ENCODE results near the gene FAM168B.

Gene FAM168B

GRCh38 chr2:131034122-131035051, 58.9 kb downstream of the FAM168B start:
- Histone ChIP-seq H4K8ac (ENCODE audit: low read depth, low read length) (peak overlapping the region; percentile 57), H4K91ac (ENCODE audit: low read depth, low read length) (peak overlapping the region; percentile 67), H2AK5ac (ENCODE audit: low read length) (no peak overlapping the region), H2BK5ac (ENCODE audit: low read depth, low read length, poor library complexity) (no peak overlapping the region), H3K9me3 (ENCODE audit: insufficient read depth, low read depth, low read length) (no peaks in the 10 kb centered on the region), H2BK120ac (ENCODE audit: insufficient read depth, low read length, poor library complexity) (peak overlapping the region; percentile 27), H3K4me3 (ENCODE audit: low read depth, low read length) (peak overlapping the region; percentile 55), H3K4me2 (ENCODE audit: low read length) (peak overlapping the region; percentile 76), H3K79me2 (ENCODE audit: control insufficient read depth, insufficient read depth, low read length, poor library complexity) (no peaks in the 10 kb centered on the region), H3K79me1 (ENCODE audit: low read length) (peaks cover 2% of the 10 kb centered on the region), H3K18ac (ENCODE audit: low read length) (peak overlapping the region; percentile 18), H4K12ac (ENCODE audit: low read depth, low read length) (no peak overlapping the region), H3K14ac (ENCODE audit: low read length) (peak overlapping the region; percentile 21), H3K27ac (ENCODE audit: low read depth, low read length) (no peak overlapping the region), H3K36me3 (ENCODE audit: control insufficient read depth in 1 of 2, insufficient read depth in 2 of 2, low read length in 2 of 2) (no peaks in the 10 kb centered on the region), H3K23ac (ENCODE audit: low read length) (no peak overlapping the region), H2BK12ac (ENCODE audit: low read length) (no peak overlapping the region), H3K4ac (ENCODE audit: low read depth, low read length) (no peak overlapping the region), H3K27me3 (ENCODE audit: insufficient read depth, low read length) (no peaks in the 10 kb centered on the region), H3K4me1 (ENCODE audit: control insufficient read depth in 1 of 2, insufficient read depth in 2 of 2, low read length in 2 of 2) (peaks cover 13 to 26% of the 10 kb centered on the region in 2 experiments), H3K9ac (ENCODE audit: low read length) (no peak overlapping the region), H2AFZ (ENCODE audit: insufficient read depth, low read length, poor library complexity) (peak overlapping the region; percentile 54)
- WGBS (ENCODE audit: extremely low coverage, insufficient coverage, insufficient read length) = no CpG with 5 or more reads among the region's 61 CpGs
- DNase-seq = peak; percentile 45 to 64

- Histone ChIP-seq H3K4me1 (ENCODE audit: control insufficient read depth in 1 of 2, insufficient read depth in 2 of 2, low read length in 2 of 2) (peaks cover 13 to 26% of the 10 kb centered on the region in 2 experiments), H3K23ac (ENCODE audit: low read length) (no peak overlapping the region), H2BK12ac (ENCODE audit: low read length) (no peak overlapping the region), H3K4me2 (ENCODE audit: low read length) (no peak overlapping the region), H3K27me3 (ENCODE audit: insufficient read depth, low read length) (no peaks in the 10 kb centered on the region), H4K91ac (ENCODE audit: low read depth, low read length) (no peak overlapping the region), H3K79me1 (ENCODE audit: low read length) (peaks cover 2% of the 10 kb centered on the region), H3K14ac (ENCODE audit: low read length) (no peak overlapping the region), H2AFZ (ENCODE audit: insufficient read depth, low read length, poor library complexity) (no peak overlapping the region), H3K18ac (ENCODE audit: low read length) (no peak overlapping the region), H3K4ac (ENCODE audit: low read depth, low read length) (no peak overlapping the region), H4K12ac (ENCODE audit: low read depth, low read length) (no peak overlapping the region), H2BK5ac (ENCODE audit: low read depth, low read length, poor library complexity) (no peak overlapping the region), H2AK5ac (ENCODE audit: low read length) (no peak overlapping the region), H4K8ac (ENCODE audit: low read depth, low read length) (no peak overlapping the region), H3K27ac (ENCODE audit: low read depth, low read length) (no peak overlapping the region), H3K4me3 (ENCODE audit: low read depth, low read length) (no peak overlapping the region), H3K36me3 (ENCODE audit: control insufficient read depth in 1 of 2, insufficient read depth in 2 of 2, low read length in 2 of 2) (no peaks in the 10 kb centered on the region), H3K9me3 (ENCODE audit: insufficient read depth, low read depth, low read length) (no peaks in the 10 kb centered on the region), H3K9ac (ENCODE audit: low read length) (no peak overlapping the region), H3K79me2 (ENCODE audit: control insufficient read depth, insufficient read depth, low read length, poor library complexity) (no peaks in the 10 kb centered on the region), H2BK120ac (ENCODE audit: insufficient read depth, low read length, poor library complexity) (no peak overlapping the region)
- DNase-seq = no peak
- WGBS (ENCODE audit: extremely low coverage, insufficient coverage, insufficient read length) = no CpG with 5 or more reads among the region's 1 CpG
These were observed 59.5 kb downstream of the FAM168B start for GRCh38 chr2:131033786-131034121.

DNA sequence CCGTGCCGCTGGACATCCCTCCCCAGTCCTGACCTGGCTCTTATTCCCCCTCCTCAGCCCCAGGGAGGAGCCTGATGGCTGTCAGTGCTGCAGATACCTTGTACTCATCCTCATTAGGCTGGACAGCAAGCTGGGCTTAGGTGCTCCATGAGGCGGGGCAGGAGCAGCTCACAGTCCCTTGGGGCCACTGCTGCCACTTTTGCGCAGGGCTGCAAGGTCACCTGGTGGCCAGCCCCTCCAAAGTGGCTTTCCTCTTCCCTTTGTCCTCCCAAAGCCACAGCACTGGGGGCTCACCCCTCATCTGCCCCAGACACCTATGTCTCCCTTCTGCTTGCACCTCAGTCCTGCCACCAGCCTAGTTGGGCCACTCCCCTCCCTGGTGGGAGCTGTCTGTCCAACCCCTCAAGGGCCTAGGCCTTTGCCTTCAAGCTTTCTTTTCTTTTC, 60.8 kb downstream of the FAM168B start:
- DNase-seq = peak in 1 of 2 donors; percentile 21
- Histone ChIP-seq H3K36me3 (ENCODE audit: control insufficient read depth in 1 of 2, insufficient read depth in 2 of 2, low read length in 2 of 2) (no peaks in the 10 kb centered on the region), H3K4ac (ENCODE audit: low read depth, low read length) (no peak overlapping the region), H3K9ac (ENCODE audit: low read length) (no peak overlapping the region), H2AFZ (ENCODE audit: insufficient read depth, low read length, poor library complexity) (no peak overlapping the region), H3K27ac (ENCODE audit: low read depth, low read length) (no peak overlapping the region), H2AK5ac (ENCODE audit: low read length) (no peak overlapping the region), H3K4me2 (ENCODE audit: low read length) (no peak overlapping the region), H4K91ac (ENCODE audit: low read depth, low read length) (no peak overlapping the region), H4K8ac (ENCODE audit: low read depth, low read length) (no peak overlapping the region), H3K79me1 (ENCODE audit: low read length) (peaks cover 2% of the 10 kb centered on the region), H3K18ac (ENCODE audit: low read length) (no peak overlapping the region), H3K14ac (ENCODE audit: low read length) (no peak overlapping the region), H4K12ac (ENCODE audit: low read depth, low read length) (no peak overlapping the region), H3K4me1 (ENCODE audit: control insufficient read depth in 1 of 2, insufficient read depth in 2 of 2, low read length in 2 of 2) (peaks cover 13 to 26% of the 10 kb centered on the region in 2 experiments), H2BK5ac (ENCODE audit: low read depth, low read length, poor library complexity) (no peak overlapping the region), H3K4me3 (ENCODE audit: low read depth, low read length) (no peak overlapping the region), H3K9me3 (ENCODE audit: insufficient read depth, low read depth, low read length) (peaks cover 7% of the 10 kb centered on the region), H3K27me3 (ENCODE audit: insufficient read depth, low read length) (no peaks in the 10 kb centered on the region), H2BK12ac (ENCODE audit: low read length) (no peak overlapping the region), H3K79me2 (ENCODE audit: control insufficient read depth, insufficient read depth, low read length, poor library complexity) (no peaks in the 10 kb centered on the region), H2BK120ac (ENCODE audit: insufficient read depth, low read length, poor library complexity) (no peak overlapping the region), H3K23ac (ENCODE audit: low read length) (no peak overlapping the region)
- no CpG with 5 or more reads among the region's 4 CpGs for WGBS (ENCODE audit: extremely low coverage, insufficient coverage, insufficient read length)

GRCh38 chr2:131031875-131032274, 61.4 kb downstream of the FAM168B start:
- H3K4me2 ChIP-seq (ENCODE audit: low read length) = no peak overlapping the region
- peak overlapping the region; percentile 8 for H4K91ac ChIP-seq (ENCODE audit: low read depth, low read length)
- no peak overlapping the region for H3K9ac ChIP-seq (ENCODE audit: low read length)
- peaks cover 7% of the 10 kb centered on the region for H3K9me3 ChIP-seq (ENCODE audit: insufficient read depth, low read depth, low read length)
- DNase-seq = no peak
- no peak overlapping the region for H2AK5ac ChIP-seq (ENCODE audit: low read length)
- no peak overlapping the region for H2BK120ac ChIP-seq (ENCODE audit: insufficient read depth, low read length, poor library complexity)
- H3K79me1 ChIP-seq (ENCODE audit: low read length) = peaks cover 2% of the 10 kb centered on the region
- H2BK12ac ChIP-seq (ENCODE audit: low read length) = no peak overlapping the region
- H3K4me1 ChIP-seq (ENCODE audit: control insufficient read depth in 1 of 2, insufficient read depth in 2 of 2, low read length in 2 of 2) = peaks cover 13 to 26% of the 10 kb centered on the region in 2 experiments
- no peaks in the 10 kb centered on the region for H3K36me3 ChIP-seq (ENCODE audit: control insufficient read depth in 1 of 2, insufficient read depth in 2 of 2, low read length in 2 of 2)
- no peak overlapping the region for H2BK5ac ChIP-seq (ENCODE audit: low read depth, low read length, poor library complexity)
- no peaks in the 10 kb centered on the region for H3K79me2 ChIP-seq (ENCODE audit: control insufficient read depth, insufficient read depth, low read length, poor library complexity)
- no peak overlapping the region for H2AFZ ChIP-seq (ENCODE audit: insufficient read depth, low read length, poor library complexity)
- no peak overlapping the region for H3K18ac ChIP-seq (ENCODE audit: low read length)
- H4K8ac ChIP-seq (ENCODE audit: low read depth, low read length) = no peak overlapping the region
- no peak overlapping the region for H3K14ac ChIP-seq (ENCODE audit: low read length)
- no peak overlapping the region for H3K4ac ChIP-seq (ENCODE audit: low read depth, low read length)
- no peak overlapping the region for H3K23ac ChIP-seq (ENCODE audit: low read length)
- H4K12ac ChIP-seq (ENCODE audit: low read depth, low read length) = no peak overlapping the region
- H3K27ac ChIP-seq (ENCODE audit: low read depth, low read length) = no peak overlapping the region
- H3K4me3 ChIP-seq (ENCODE audit: low read depth, low read length) = no peak overlapping the region
- H3K27me3 ChIP-seq (ENCODE audit: insufficient read depth, low read length) = no peaks in the 10 kb centered on the region
- whole genome bisulfite sequencing (ENCODE audit: extremely low coverage, insufficient coverage, insufficient read length) = no CpG with 5 or more reads among the region's 9 CpGs

All from trophoblast cell (in vitro differentiated cells and primary cell).